ENCODE measurements around the gene NUDCD2.

DNA sequence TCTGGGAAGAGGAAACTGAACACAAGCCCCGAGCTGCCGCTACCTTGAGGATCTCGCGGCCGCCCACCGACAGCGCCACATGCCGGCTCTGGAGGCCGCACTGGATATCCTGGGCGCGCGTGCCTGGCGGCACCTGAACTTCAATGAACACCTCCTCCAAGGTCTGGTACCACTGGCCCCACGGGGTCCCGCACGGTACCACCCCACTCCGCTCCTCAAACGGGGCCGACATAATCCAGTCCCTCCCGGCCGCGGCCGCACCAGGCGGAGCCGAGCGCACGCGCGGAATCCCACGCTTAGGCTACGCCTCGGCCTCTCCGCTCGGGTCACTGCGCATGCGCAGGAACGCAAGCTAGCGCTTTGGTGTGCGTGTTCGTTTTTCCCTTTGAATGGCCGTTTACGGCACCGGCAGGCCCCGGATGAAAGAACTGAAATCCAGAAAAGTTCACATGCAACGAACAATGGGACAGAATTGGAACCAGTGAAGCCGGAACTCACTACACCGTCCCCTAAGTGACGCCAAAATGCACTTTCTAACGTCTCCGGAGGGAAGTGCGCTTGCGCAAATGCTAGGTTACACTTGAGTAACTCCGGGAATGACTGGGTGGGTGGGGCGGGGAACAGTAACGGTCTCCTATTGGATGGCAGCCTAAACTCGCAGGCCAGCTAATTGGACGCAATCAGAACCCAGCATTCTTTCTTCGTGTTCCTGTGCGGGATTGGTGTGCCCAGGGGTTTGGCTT lies at the start of gene NUDCD2:
- TF ChIP-seq, protein P1, sequence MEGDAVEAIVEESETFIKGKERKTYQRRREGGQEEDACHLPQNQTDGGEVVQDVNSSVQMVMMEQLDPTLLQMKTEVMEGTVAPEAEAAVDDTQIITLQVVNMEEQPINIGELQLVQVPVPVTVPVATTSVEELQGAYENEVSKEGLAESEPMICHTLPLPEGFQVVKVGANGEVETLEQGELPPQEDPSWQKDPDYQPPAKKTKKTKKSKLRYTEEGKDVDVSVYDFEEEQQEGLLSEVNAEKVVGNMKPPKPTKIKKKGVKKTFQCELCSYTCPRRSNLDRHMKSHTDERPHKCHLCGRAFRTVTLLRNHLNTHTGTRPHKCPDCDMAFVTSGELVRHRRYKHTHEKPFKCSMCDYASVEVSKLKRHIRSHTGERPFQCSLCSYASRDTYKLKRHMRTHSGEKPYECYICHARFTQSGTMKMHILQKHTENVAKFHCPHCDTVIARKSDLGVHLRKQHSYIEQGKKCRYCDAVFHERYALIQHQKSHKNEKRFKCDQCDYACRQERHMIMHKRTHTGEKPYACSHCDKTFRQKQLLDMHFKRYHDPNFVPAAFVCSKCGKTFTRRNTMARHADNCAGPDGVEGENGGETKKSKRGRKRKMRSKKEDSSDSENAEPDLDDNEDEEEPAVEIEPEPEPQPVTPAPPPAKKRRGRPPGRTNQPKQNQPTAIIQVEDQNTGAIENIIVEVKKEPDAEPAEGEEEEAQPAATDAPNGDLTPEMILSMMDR (IDR thresholded peaks at IDR 0.05) = no peak
- TF ChIP-seq POLR2A (IDR thresholded peaks at IDR 0.05) = no peak
